Measurements from ENCODE around the gene SOX1.

The SOX1 gene

GRCh38 chr13:112067116-112067741 is at the start of gene SOX1:
Gene SOX1, plus strand, starts transcription at chr13:112067149. Its CDS starts 510 bp downstream, at chr13:112067659.
- peak; percentile 39 for DNase-seq

DNA sequence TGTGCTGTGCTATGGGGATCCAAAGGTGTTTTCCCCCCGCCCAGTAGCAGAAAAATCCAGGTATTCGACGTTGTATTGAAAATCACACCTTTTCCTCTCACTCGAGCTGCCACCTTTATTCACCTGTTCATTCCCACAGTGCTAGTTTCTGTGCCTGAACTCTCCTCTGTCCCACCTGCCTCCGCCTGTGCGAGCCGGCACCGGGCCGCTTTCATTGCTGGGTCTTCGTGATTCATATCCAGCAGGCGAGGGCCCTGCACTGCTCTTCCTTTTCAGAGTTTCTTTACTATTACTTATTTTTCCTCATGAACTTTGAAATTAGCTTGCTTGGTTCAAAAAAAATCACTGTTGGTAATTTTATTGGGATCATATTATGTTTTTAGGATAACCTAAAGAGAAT is 42.4 kb upstream of the SOX1 start:
- DNase-seq, result no peak

GRCh38 chr13:112027250-112027649 is 39.7 kb upstream of the SOX1 start:
- DNase-seq, result no peak

DNA sequence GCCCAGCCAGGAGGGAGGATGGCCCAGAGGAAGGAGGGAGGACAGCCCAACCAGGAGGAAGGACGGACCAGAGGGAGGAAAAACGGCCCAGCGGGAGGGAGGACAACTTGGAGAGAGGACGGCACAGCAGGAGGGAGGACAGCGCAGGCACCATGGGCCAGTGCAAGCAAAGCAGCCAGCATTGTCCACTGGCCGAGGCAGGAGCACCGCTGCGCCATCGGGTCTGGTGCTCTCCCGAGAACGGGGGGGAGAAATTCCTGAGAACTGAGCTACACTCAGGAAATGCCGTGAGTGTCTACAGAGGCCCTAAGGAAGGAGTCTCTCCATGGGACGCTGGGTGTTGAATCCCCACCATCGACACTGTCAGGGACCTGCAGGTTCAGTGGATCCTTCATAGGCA is 38.5 kb upstream of the SOX1 start:
- DNase-seq, result no peak

DNA sequence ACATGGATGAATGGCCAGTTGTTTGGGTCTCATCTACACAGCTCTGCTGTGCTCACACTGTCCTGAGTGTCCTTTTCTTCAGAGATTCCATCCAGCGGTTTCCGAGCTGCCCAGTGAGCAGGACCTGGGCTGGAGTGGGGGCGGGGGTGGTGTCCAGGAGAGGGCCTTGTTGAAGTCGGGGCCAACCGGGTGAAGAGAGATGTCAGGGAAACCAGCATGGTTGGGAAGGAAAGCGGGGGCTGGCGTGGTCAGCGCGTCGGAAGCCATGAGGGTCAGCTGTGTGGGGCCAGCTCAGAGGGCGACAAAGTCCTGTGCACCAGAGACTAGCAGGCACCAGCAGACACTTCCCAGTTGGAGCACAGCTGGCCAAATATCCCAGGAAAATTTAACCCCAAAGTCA is 37.8 kb upstream of the SOX1 start:
- no peak for DNase-seq

GRCh38 chr13:112032186-112032993 is 34.6 kb upstream of the SOX1 start:
- DNase-seq, result no peak

GRCh38 chr13:112034231-112034630 is 32.7 kb upstream of the SOX1 start:
- DNase-seq, result no peak

GRCh38 chr13:112034846-112035245 is 32.1 kb upstream of the SOX1 start:
- DNase-seq, result no peak

GRCh38 chr13:112042496-112042895 is 24.5 kb upstream of the SOX1 start:
- DNase-seq, result no peak

DNA sequence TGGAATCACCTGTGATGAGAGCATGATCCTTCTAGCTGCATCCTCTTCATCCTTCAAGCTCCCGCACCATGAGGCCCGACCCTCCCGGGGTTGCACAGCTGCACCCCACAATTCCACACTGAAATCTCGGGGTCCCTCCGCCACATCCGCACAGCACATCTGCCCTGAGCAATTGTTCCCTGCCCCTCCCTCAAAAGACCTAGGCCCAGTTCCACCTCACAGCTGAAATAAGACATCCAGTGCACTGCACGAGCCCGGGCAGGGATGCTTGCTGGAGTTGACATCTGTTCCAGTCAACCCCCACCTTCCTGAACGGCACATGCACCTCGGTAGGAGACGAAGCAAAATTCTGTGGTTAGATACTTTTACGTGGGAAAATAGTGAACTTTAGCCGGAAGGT is 14.7 kb upstream of the SOX1 start:
- DNase-seq, result no peak

DNA sequence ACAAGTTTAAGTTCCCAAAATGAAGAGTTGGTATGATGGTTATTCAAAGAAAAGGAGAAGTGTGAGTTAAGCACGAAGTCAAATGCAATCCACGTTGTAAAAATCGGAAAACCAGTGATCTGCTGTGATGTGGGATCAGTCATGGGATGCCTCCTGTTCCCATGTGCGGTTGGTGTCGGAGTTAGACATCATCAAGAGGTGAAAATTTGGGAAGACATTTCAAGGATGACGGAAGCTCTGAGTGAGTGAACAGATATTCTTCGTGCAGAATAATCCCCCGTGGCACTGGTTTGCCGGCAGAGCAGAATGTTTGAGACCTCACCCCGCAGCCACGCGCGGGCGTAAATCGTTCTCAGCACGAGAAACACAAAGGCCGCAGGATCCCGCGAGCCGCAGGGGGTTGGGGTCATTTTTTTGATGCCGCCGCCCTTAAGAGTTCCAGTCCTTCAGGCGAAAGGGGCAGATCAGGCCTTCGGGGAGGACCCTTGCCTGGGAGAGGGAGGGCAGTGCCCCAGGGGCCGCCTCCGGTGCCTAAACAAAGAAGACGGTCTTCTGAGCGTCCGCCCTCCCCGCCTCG is 13.7 kb upstream of the SOX1 start:
- DNase-seq, result no peak

- no peak for DNase-seq
These were observed 13.0 kb upstream of the SOX1 start for GRCh38 chr13:112053744-112054615.

DNA sequence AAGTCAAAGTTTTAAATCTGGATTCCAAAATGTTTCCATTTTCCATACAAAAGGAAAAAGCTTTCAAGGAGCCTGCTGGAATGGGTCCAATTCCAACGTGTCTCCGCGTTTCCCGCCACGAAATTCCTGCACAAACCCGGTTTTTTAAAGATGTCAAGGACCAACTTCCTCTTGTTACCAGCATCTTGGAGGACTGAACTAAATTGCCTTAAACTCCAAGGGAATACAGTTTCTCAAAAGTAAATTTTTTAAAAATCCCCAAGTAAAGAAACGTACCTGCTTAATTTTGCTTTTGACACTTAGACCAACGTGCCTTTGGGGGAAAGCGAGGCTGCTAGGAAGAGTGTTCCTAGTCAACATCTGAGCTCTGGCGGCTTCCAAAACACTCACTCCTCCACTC is 12.3 kb upstream of the SOX1 start:
- no peak for DNase-seq

DNA sequence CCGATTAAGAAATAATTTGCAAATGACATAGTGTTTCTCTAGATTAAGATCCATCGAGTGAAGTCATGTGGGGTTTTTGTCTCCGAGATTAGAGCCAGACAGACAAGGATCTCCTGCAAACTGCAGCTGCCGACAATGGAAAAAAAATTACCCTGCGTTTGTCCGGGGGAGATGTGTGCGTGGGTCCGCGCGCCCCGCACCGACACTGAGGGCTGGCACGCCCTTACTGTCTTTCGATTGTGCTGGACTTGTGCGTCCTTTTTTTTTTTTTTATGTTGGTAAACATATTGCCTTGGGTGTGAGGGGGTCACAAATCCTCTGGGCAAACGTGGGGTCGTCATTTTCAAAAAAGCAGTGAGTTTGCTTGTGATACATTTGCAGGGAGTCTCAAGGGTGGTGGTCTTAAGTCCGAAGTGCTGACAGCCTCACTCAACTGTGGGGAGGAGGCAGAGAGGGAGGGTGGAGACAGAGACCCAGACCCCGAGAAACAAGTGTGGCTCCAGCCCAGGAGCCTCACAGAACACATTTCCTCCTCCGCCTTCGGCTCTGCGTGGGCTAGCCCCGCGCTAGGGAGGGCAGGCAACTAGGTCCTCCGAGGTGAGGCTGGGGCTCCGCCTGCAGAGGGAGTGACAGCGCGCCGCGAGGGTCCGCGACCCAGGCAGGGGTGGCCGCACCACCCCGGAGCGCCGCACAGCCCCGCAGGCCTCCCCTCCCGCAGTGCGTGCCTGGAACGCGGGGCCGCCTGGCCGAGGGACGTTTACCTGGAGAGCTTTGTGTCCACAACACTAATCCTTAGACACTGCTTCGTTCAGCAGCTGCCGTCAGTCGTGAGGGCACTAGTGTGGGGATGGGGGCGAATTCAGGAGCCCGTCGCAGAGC is 11.7 kb upstream of the SOX1 start:
- DNase-seq, result no peak

DNA sequence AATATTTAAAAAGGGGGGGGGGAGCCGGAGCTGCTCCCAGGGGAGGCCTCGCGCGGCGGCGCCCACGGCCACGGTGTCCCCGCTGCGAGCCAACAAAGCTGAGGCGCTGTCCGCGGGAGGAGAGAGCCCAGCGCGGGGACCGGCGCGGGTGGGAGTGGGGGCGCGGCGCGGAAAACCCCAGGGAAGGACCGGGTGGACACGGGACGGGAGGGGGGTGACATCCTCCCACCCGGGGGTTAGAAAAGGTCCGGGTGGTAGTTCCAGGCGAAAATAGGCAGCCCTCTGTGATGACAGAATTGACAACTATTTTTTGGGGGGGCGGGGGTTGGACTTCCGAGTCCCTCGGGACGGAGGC is 11.1 kb upstream of the SOX1 start:
- no peak for DNase-seq

DNA sequence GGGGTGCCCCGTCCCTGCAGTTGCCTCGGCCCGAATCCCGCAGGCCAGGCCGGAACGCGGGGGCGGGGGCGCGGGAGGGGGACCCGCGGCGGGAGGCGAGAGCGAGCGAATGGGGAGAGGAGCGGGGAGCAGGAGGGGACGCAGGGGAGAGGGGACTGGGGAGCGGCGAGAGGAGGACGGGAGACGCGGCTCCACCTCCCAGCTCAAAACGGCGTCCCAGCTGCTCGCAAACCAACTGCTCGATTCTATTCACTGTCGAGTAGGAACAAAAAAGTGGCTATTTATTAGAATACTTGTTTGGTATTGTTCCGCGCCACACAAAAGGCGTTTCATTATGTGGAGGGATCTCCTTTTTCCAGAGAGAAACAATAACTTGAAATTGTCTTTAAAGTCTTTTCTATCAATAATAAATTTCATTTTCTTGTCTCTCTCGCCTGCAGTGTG is 10.6 kb upstream of the SOX1 start:
- DNase-seq, result no peak

DNA sequence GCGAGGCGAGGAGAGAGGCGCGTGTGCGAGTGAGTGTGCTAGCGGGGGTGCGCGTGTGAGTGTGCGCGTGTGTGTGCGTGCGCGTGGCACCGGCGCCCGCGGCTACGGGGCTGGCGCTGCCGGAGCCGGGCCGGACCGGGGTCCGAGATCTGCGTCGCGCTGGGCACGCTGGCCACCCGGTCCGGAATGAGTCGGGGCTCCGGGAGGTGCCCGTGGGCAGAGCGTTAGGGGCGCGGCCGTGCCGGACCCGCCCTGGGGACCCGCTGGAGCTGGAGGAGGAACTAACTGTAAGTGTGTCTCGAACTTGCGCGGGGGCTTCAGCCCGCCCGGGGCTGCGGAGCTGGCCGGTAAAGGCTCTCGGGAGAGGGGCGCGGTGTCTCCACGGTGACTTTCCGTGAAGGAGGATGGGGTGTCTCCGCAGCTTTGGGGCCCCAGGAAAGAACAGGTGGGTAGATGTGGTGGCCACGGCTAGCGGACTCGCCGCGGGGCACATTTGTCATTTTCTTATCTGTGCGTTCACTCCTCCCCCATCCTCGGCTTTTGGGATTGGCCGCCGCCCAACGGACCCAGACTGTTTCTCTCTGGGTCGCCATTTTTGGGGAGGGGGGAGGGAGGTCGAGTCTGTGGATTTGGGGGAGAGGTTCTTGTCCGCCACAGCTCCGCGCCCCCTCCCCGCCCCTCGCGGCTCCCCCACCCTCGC is 10.1 kb upstream of the SOX1 start:
- DNase-seq, result no peak

DNA sequence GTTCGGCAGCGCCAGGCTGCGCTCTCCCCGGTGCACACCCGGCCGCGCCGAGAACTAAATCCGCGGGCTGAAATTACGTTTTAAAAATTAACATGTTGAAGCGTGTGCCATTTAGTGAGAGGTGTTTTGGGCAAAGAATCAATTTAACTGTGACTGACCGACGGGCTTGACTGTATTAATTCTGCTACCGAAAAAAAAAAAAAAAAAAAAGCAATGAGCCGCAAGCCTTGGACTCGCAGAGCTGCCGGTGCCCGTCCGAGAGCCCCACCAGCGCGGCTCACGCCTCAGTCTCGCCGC is 9.6 kb upstream of the SOX1 start:
- DNase-seq, result no peak

- peak; percentile 22 for DNase-seq
These were observed 9.0 kb upstream of the SOX1 start for GRCh38 chr13:112057736-112058518.

DNA sequence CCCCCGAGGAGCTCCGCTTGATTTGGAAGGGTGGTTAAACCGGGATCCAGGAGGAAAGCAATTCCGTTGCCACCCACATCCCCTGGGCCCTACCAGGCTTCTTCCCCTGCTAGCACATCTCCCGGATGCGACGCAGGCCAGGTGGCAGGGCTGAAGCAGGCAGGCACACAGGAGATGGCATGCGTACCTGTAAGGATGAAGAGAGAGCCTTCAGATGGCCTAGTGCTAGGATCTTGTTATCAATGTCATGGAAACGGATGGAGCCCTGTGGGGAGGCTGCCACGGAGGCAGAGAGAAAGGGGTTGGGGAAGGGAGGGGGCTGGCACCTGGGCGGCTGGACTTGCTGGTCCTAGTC is 8.5 kb upstream of the SOX1 start:
- DNase-seq, result no peak

- no peak for DNase-seq
These were observed 8.0 kb upstream of the SOX1 start for GRCh38 chr13:112058941-112059340.
